Keratinocyte (primary cell): Measurements from ENCODE around the gene DNAJC12. TPM values are rescaled to one million over a fixed set of nuclear protein-coding genes. Genes with fewer than 3 reads are reported as not detected.

ENCODE experiments used
- DNase-seq: peaks from one replicate; pipeline ENCODE4 v3.0.0-alpha.2; 2011; ENCODE audit warnings: low read depth, missing footprints, low spot score
- FAIRE-seq: peaks from 2 replicates; lab custom pipeline; 2011; peaks lifted over from hg19 to GRCh38; lab: Jason Lieb, UNC
- H2AFZ ChIP-seq: 2 replicates; pipeline ENCODE4 v1.6.0; 2012; ENCODE audit warnings: low read length, control low read depth, inconsistent platforms; ENCODE audit not compliant: control insufficient read depth
- H3K27ac ChIP-seq: 2 replicates; pipeline ENCODE4 v1.5.1; 2011; ENCODE audit warnings: low read length; ENCODE audit not compliant: control insufficient read depth, insufficient read depth
- H3K27me3 ChIP-seq: 3 replicates; pipeline ENCODE4 v1.6.0; 2011; ENCODE audit warnings: low read length; ENCODE audit not compliant: control insufficient read depth, insufficient read depth; ENCODE audit errors: extremely low read depth
- H3K36me3 ChIP-seq, 2 experiments: 2 replicates in 1 of 2; 3 replicates in 1 of 2; pipeline ENCODE4 v1.5.1; 2011; ENCODE audit warnings: low read length in 2 of 2, mild to moderate bottlenecking in 1 of 2; ENCODE audit not compliant: control insufficient read depth in 2 of 2, insufficient read depth in 2 of 2; ENCODE audit errors: extremely low read depth in 1 of 2
- H3K4me1 ChIP-seq: 3 replicates; pipeline ENCODE4 v1.5.1; 2011; ENCODE audit warnings: low read length; ENCODE audit not compliant: control insufficient read depth, insufficient read depth; ENCODE audit errors: extremely low read depth
- H3K4me2 ChIP-seq: 3 replicates; pipeline ENCODE4 v1.6.0; 2011; ENCODE audit warnings: low read depth, low read length; ENCODE audit not compliant: control insufficient read depth, insufficient read depth; ENCODE audit errors: extremely low read depth
- H3K4me3 ChIP-seq, 3 experiments: fragments of 200-600 bp in 1 of 3; sonication (generic) in 1 of 3; 2 replicates in 2 of 3; 3 replicates in 1 of 3; pipeline ENCODE4 v1.5.1; 2011 to 2016; ENCODE audit warnings: low read length in 3 of 3, mild to moderate bottlenecking in 3 of 3, control low read depth in 2 of 3, inconsistent platforms in 1 of 3, low read depth in 1 of 3, mixed read lengths in 1 of 3, mixed run types in 1 of 3, moderate library complexity in 1 of 3; ENCODE audit not compliant: control insufficient read depth in 2 of 3, insufficient read depth in 2 of 3; ENCODE audit errors: extremely low read depth in 1 of 3
- H3K79me2 ChIP-seq: 2 replicates; pipeline ENCODE4 v1.6.0; 2012; ENCODE audit warnings: low read length; ENCODE audit not compliant: control insufficient read depth, insufficient read depth
- H3K9ac ChIP-seq: 3 replicates; pipeline ENCODE4 v1.6.0; 2011; ENCODE audit warnings: low read length; ENCODE audit not compliant: control insufficient read depth, insufficient read depth; ENCODE audit errors: extremely low read depth
- H3K9me1 ChIP-seq: 3 replicates; pipeline ENCODE4 v1.6.0; 2011; ENCODE audit warnings: low read length; ENCODE audit not compliant: control insufficient read depth, insufficient read depth; ENCODE audit errors: extremely low read depth
- H3K9me3 ChIP-seq: 2 replicates; pipeline ENCODE4 v1.5.1; 2012; ENCODE audit warnings: low read depth, low read length; ENCODE audit not compliant: control insufficient read depth
- H4K20me1 ChIP-seq: 3 replicates; pipeline ENCODE4 v1.6.0; 2011; ENCODE audit warnings: low read length; ENCODE audit not compliant: control insufficient read depth, insufficient read depth; ENCODE audit errors: extremely low read depth
- EZH2 ChIP-seq: IDR thresholded peaks from one replicate; pipeline ENCODE4 v1.6.1; 2012; ENCODE audit warnings: inconsistent platforms, mild to moderate bottlenecking, low read length, moderate library complexity
- dilution Hi-C: fragments of 300-500 bp; cut with MboI; formaldehyde crosslinking; loops from one replicate; pipeline ENCODE4 v1.7.0; 2020; ENCODE audit warnings: low sequenced_read_pairs; ENCODE audit not compliant: extremely low pct_ligation_motif_present
- polyA plus RNA-seq, 5 experiments: library from polyadenylated mRNA; depleted of rRNA in 3 of 5; stranded (reverse) in 3 of 5; stranded (forward) in 1 of 5; unstranded in 1 of 5; fragments of >200 nt; gene quantifications; 1 replicate in 1 of 5; 2 replicates in 3 of 5; 3 replicates in 1 of 5; pipeline versions ENCODE4 v1.2.1 to v1.2.3, GENCODE V29; 2011 to 2012; ENCODE audit warnings: missing spikeins in 2 of 5, low read depth in 1 of 5, low replicate concordance in 1 of 5
- TF ChIP-seq, protein P1 (sequence below), 3 experiments: IDR thresholded peaks in 1 of 3; conservative IDR thresholded peaks in 1 of 3; optimal IDR thresholded peaks in 1 of 3; 2 replicates in 2 of 3; 3 replicates in 1 of 3; pipeline versions ENCODE3 to v1.5.1; 2011; ENCODE audit warnings: low read length in 3 of 3, mild to moderate bottlenecking in 3 of 3, moderate library complexity in 2 of 3, control low read depth in 1 of 3, inconsistent platforms in 1 of 3; ENCODE audit not compliant: insufficient read depth in 2 of 3; ENCODE audit errors: extremely low read depth in 1 of 3

The DNAJC12 gene
- polyA plus RNA-seq, 1 donor (not counting 4 experiments of a cell fraction or from before 2014, with no cell fraction given), result 0.31 TPM

GRCh38 chr10:67801118-67801517, 36.9 kb downstream of the DNAJC12 start:
- Histone ChIP-seq H3K4me2 (no peak overlapping the region), H4K20me1 (no peaks in the 10 kb centered on the region), H3K79me2 (no peaks in the 10 kb centered on the region), H3K9ac (no peak overlapping the region), H3K4me1 (no peaks in the 10 kb centered on the region), H3K4me3 (no peak overlapping the region), H3K27ac (no peak overlapping the region), H2AFZ (no peak overlapping the region), H3K27me3 (no peaks in the 10 kb centered on the region), H3K9me1 (no peaks in the 10 kb centered on the region), H3K36me3 (no peaks in the 10 kb centered on the region), H3K9me3 (no peaks in the 10 kb centered on the region)
- TF ChIP-seq EZH2, result no peak
- TF ChIP-seq, protein P1, sequence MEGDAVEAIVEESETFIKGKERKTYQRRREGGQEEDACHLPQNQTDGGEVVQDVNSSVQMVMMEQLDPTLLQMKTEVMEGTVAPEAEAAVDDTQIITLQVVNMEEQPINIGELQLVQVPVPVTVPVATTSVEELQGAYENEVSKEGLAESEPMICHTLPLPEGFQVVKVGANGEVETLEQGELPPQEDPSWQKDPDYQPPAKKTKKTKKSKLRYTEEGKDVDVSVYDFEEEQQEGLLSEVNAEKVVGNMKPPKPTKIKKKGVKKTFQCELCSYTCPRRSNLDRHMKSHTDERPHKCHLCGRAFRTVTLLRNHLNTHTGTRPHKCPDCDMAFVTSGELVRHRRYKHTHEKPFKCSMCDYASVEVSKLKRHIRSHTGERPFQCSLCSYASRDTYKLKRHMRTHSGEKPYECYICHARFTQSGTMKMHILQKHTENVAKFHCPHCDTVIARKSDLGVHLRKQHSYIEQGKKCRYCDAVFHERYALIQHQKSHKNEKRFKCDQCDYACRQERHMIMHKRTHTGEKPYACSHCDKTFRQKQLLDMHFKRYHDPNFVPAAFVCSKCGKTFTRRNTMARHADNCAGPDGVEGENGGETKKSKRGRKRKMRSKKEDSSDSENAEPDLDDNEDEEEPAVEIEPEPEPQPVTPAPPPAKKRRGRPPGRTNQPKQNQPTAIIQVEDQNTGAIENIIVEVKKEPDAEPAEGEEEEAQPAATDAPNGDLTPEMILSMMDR (optimal IDR thresholded peaks at IDR 0.05 in 1 of 3, IDR thresholded peaks at IDR 0.05 in 1 of 3, conservative IDR thresholded peaks at IDR 0.05 in 1 of 3; ENCODE audit: extremely low read depth in 1 of 3, insufficient read depth in 2 of 3, low read length in 3 of 3), result no peak
- dilution Hi-C loops, result no loop called here
- FAIRE-seq (no peak), DNase-seq (no peak)

- dilution Hi-C loops, result no loop called here
- H3K27me3 ChIP-seq, result no peaks in the 10 kb centered on the region
- TF ChIP-seq, protein P1 (optimal IDR thresholded peaks at IDR 0.05 in 1 of 3, IDR thresholded peaks at IDR 0.05 in 1 of 3, conservative IDR thresholded peaks at IDR 0.05 in 1 of 3; ENCODE audit: extremely low read depth in 1 of 3, insufficient read depth in 2 of 3, low read length in 3 of 3), result no peak
- no peak for TF ChIP-seq EZH2
- H4K20me1 ChIP-seq, result no peaks in the 10 kb centered on the region
- H3K9me1 ChIP-seq, result no peaks in the 10 kb centered on the region
- H3K4me2 ChIP-seq, result no peak overlapping the region
- no peak for FAIRE-seq
- no peak overlapping the region for H2AFZ ChIP-seq
- H3K9me3 ChIP-seq, result no peaks in the 10 kb centered on the region
- H3K4me3 ChIP-seq, result no peak overlapping the region
- no peaks in the 10 kb centered on the region for H3K79me2 ChIP-seq
- H3K27ac ChIP-seq, result no peak overlapping the region
- no peaks in the 10 kb centered on the region for H3K36me3 ChIP-seq
- no peak overlapping the region for H3K9ac ChIP-seq
- no peak for DNase-seq
- H3K4me1 ChIP-seq, result peaks cover 14% of the 10 kb centered on the region
These were observed 43.0 kb downstream of the DNAJC12 start for GRCh38 chr10:67794909-67795460.
